Erythroblast (primary cell): Measurements from ENCODE around the gene PCDHB11.

ENCODE experiments used
- GATA1 ChIP-seq: IDR thresholded peaks from 2 replicates; pipeline ENCODE4 v1.6.1; 2011; ENCODE audit warnings: low read depth, mild to moderate bottlenecking, control low read depth, low read length, moderate library complexity
- POLR2A ChIP-seq: IDR thresholded peaks from 2 replicates; pipeline ENCODE4 v1.6.1; 2011; ENCODE audit warnings: mild to moderate bottlenecking, low read length

DNA sequence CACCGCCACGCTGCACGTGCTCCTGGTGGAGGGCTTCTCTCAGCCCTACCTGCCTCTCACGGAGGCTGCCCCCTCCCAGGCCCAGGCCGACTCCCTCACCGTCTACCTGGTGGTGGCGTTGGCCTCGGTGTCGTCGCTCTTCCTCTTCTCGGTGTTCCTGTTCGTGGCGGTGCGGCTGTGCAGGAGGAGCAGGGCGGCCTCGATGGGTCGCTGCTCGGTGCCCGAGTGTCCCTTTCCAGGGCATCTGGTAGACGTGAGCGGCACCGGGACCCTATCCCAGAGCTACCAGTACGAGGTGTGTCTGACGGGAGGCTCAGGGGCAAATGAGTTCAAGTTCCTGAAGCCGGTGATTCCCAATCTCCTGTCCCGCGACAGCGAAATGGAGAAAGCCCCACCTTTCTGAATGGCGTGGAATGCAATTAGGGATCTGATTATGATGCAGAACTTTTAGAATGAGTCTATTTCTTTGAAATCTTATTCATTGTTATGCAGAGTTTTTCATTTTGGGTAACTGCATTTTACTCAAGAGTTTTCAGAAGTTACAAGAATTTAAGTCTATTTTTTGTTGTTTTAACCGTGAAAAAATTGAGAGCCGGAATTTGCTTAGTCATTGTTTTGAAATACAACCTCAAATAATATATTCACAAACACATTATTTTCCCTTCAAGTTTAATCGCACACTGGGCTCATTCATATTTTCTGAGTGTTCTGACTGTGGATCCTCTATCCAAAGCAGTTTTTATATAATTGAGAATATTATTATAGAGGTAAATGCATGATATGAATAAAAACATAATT is 37.3 kb downstream of the PCDHB11 start:
- TF ChIP-seq POLR2A (no peak), GATA1 (no peak)
